Measurements from ENCODE around the gene SRA1. TPM values are rescaled to one million over a fixed set of nuclear protein-coding genes. Genes with fewer than 3 reads are reported as not detected.

Gene SRA1
- total and polyA plus RNA-seq, 2 of the 13 experiments (the other 11 are each of a cell fraction or from before 2014, with no cell fraction given) = 14.2 to 32.8 TPM

DNA sequence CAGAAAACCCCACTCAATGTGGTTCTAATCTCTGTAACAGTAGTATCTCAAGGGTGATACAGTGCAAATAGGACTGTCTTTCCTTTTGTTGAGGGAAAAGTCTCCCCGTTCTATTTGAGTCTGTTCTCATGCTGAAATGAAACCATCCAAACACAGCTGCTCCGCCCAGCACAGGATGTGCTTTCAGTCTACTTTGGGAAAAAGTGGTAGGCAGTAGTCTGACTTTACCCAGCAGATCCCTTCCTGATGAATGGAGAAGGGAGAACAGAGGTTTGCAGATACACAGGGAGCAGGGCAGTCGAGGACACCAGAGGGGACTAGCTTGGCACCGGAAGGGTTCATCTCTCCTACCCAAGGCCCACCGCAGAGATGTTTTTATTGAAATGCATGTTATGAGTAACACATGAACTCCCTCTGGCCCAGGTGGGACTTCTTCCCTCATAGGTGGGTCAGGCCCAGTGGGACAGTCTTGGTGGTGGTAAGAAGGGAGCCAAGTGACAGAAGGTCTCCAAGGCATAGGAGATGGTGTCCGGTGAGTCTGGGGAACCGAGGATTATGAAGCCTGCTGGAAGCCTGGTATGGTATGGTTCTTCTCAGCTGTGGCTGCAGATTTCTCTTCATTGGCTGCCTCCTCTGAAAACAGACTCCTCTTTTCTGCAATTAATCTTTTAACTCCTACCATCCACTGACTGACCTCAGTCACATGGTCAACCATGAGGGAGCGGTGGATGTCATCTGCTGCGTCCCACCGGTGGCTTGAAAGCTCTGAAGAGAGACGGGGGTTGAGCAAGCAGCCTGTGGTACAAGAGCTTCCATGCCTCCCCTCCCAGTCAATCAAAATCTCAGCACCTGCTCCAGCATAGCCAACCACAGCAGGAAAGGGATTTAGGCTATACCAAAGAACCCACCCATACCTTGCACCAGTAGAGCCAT, 6.9 kb downstream of the SRA1 start:
- Histone ChIP-seq H3K4me2 (ENCODE audit: low read depth, low read length) (no peak overlapping the region), H3K4me1 (ENCODE audit: insufficient read depth, low read length) (peaks cover 44% of the 10 kb centered on the region), H3K27ac (ENCODE audit: extremely low read length, insufficient read depth, low read length) (no peak overlapping the region), H3K9ac (ENCODE audit: insufficient read depth, low read depth, low read length) (no peak overlapping the region), H2AFZ (ENCODE audit: low read length) (no peak overlapping the region), H4K20me1 (ENCODE audit: insufficient read depth, low read length) (no peaks in the 10 kb centered on the region; the same call in none of the 2 replicates), H3K9me3 (ENCODE audit: low read length) (no peaks in the 10 kb centered on the region), H3K36me3 (replicated peaks in 1 of 2; ENCODE audit: control insufficient read depth in 1 of 2, insufficient read depth in 2 of 2, low read length in 2 of 2) (peaks cover 12 to 46% of the 10 kb centered on the region in 2 experiments), H3K27me3 (ENCODE audit: control insufficient read depth in 1 of 2, insufficient read depth in 2 of 2, low read length in 2 of 2) (no peaks in the 10 kb centered on the region), H3K4me3 (replicated peaks in 1 of 3; ENCODE audit: insufficient read depth in 1 of 3, low read depth in 2 of 3, low read length in 3 of 3) (no peak overlapping the region), H3K79me2 (ENCODE audit: insufficient read depth, low read length) (peaks cover 20% of the 10 kb centered on the region)
- no peak for FAIRE-seq
- no TSS peak for BruUV-seq (replicated peaks)
- no peak for ATAC-seq
- in situ Hi-C loops (cut with HindIII; ENCODE audit: extremely low pct_ligation_motif_present, low pct_unique_long_range_greater_than_20kb) (no loop called here), intact Hi-C loops (cut with micrococcal nuclease; ENCODE audit: unreplicated experiment) (no loop called here)
- WGBS (ENCODE audit: low lambda C conversion rate) = 97% methylated on average over 11 of the region's 11 CpGs
- ChIA-PET POLR2A (interaction anchor here (1.6 kb wide), 1 partner anchor 169 kb away, joined by 6 read pairs; no protein-coding TSS in a partner anchor), CTCF (ENCODE audit: low intra/inter-chr PET ratio, low total read pairs) (no interaction called here)
- no peak for DNase-seq (ENCODE audit: low spot score)
- TF ChIP-seq POLR2A (IDR thresholded peaks at IDR 0.05; ENCODE audit: insufficient read depth in 1 of 2, low read depth in 2 of 2, low read length in 2 of 2) (peak; percentile 22 to 30; a peak in 1 of 4 replicates), RBFOX2 (IDR thresholded peaks at IDR 0.05; ENCODE audit: low read depth, low read length) (peak; percentile 2; the same call in 1 of the 2 replicates), PAF1 (CRISPR knock-in tag; IDR thresholded peaks at IDR 0.05) (0 out of 2 replicates have a peak, but pooled peaks have one; percentile 47), POLR2G (IDR thresholded peaks at IDR 0.05; ENCODE audit: low read depth, low read length) (0 out of 2 replicates have a peak, but pooled peaks have one; percentile 21), DZIP1 (CRISPR knock-in tag; IDR thresholded peaks at IDR 0.05) (no peak), KDM4B (CRISPR knock-in tag; IDR thresholded peaks at IDR 0.05) (no peak)

All from HepG2 (cell line).